A673 (cell line): ENCODE measurements around the gene BCR. TPM values are rescaled to one million over a fixed set of nuclear protein-coding genes. Genes with fewer than 3 reads are reported as not detected.

Experiments used
- BruUV-seq: library from RNA; stranded (reverse); fragments of 400-500 nt; replicated peaks from 2 replicates; lab custom pipeline; 2021; lab: Mats Ljungman, UMichigan
- CTCF ChIA-PET: fragments of 300-600 bp; sonication (Branson Sonifier 250); formaldehyde crosslinking; loops from one replicate; lab custom pipeline; 2022; ENCODE audit warnings: antibody characterized with exemption; lab: Charles Lee
- POLR2A ChIA-PET: fragments of 300-600 bp; sonication (Branson Sonifier 250); formaldehyde crosslinking; loops from one replicate; lab custom pipeline; 2022; ENCODE audit warnings: antibody characterized with exemption; ENCODE audit not compliant: low non-redundant PET; lab: Charles Lee
- DNase-seq: peaks from one replicate; pipeline ENCODE4 v3.0.0-alpha.2; 2015; ENCODE audit warnings: low spot score
- H3K27ac ChIP-seq: fragments of 200-600 bp; sonication (generic); 2 replicates; pipeline ENCODE4 v1.5.1; 2016; ENCODE audit warnings: mixed run types, low read depth, mild to moderate bottlenecking, mixed read lengths, antibody characterized with exemption, low read length; ENCODE audit not compliant: poor library complexity, severe bottlenecking
- H3K27me3 ChIP-seq: fragments of 200-600 bp; sonication (generic); replicated peaks from 2 replicates; pipeline ENCODE4 v1.6.1; 2017; ENCODE audit warnings: mixed run types, low read depth, mild to moderate bottlenecking, mixed read lengths, antibody characterized with exemption, low read length; ENCODE audit not compliant: insufficient read depth, poor library complexity
- H3K36me3 ChIP-seq: fragments of 200-600 bp; sonication (generic); 2 replicates; pipeline ENCODE4 v1.6.1; 2016; ENCODE audit warnings: mixed run types, mild to moderate bottlenecking, mixed read lengths, antibody characterized with exemption, low read length; ENCODE audit not compliant: insufficient read depth, poor library complexity, severe bottlenecking
- H3K4me1 ChIP-seq: fragments of 200-600 bp; sonication (generic); 2 replicates; pipeline ENCODE4 v1.6.1; 2017; ENCODE audit warnings: mixed run types, mild to moderate bottlenecking, mixed read lengths, antibody characterized with exemption, low read length; ENCODE audit not compliant: insufficient read depth, poor library complexity, severe bottlenecking
- H3K4me3 ChIP-seq: fragments of 200-600 bp; sonication (generic); 2 replicates; pipeline ENCODE4 v1.5.1; 2016; ENCODE audit warnings: low read depth, mixed run types, mild to moderate bottlenecking, mixed read lengths, low read length; ENCODE audit not compliant: poor library complexity, severe bottlenecking
- H3K9me3 ChIP-seq: fragments of 200-600 bp; sonication (generic); 2 replicates; pipeline ENCODE4 v1.6.1; 2016; ENCODE audit warnings: mixed run types, low read depth, mild to moderate bottlenecking, mixed read lengths, antibody characterized with exemption, low read length; ENCODE audit not compliant: poor library complexity, severe bottlenecking
- CTCF ChIP-seq: fragments of 300-800, 200-600 bp; sonication (generic); conservative IDR thresholded peaks from 2 replicates; pipeline ENCODE4 v1.5.1; 2017; ENCODE audit warnings: low read depth, mild to moderate bottlenecking, antibody characterized with exemption, low read length, moderate library complexity, mixed read lengths
- EZH2 ChIP-seq: fragments of 200-600 bp; sonication (generic); IDR thresholded peaks from 2 replicates; pipeline ENCODE4 v1.6.1; 2017; ENCODE audit warnings: borderline replicate concordance, low read depth, mild to moderate bottlenecking, mixed read lengths, antibody characterized with exemption, low read length; ENCODE audit not compliant: poor library complexity, severe bottlenecking
- intact Hi-C: fragments of 100-400 bp; cut with micrococcal nuclease; formaldehyde crosslinking; loops from one replicate; pipeline ENCODE4 v1.10.0; 2022; ENCODE audit not compliant: unreplicated experiment
- total RNA-seq: library from RNA; stranded (reverse); gene quantifications from 2 replicates; pipeline ENCODE4 v1.2.3, GENCODE V29; 2021

BCR gene
- total RNA-seq, 1 experiment from 2014 or later: 63.1 TPM

- Histone ChIP-seq H3K27me3 (no peaks in the 10 kb centered on the region), H3K4me1 (peaks cover 12% of the 10 kb centered on the region), H3K4me3 (no peak overlapping the region), H3K36me3 (peaks cover 11% of the 10 kb centered on the region), H3K9me3 (peaks cover 19% of the 10 kb centered on the region), H3K27ac (no peak overlapping the region)
- CTCF ChIA-PET: no interaction called here
- POLR2A ChIA-PET: no interaction called here
- no peak for DNase-seq
- TF ChIP-seq EZH2: no peak
- no TSS peak for BruUV-seq
- intact Hi-C loops: no loop called here
Measured at GRCh38 chr22:23231471-23232093, 51.3 kb downstream of the BCR start.

GRCh38 chr22:23232094-23232905, 52.0 kb downstream of the BCR start:
- POLR2A ChIA-PET: no interaction called here
- Histone ChIP-seq H3K36me3 (peaks cover 11% of the 10 kb centered on the region), H3K4me3 (no peak overlapping the region), H3K27me3 (no peaks in the 10 kb centered on the region), H3K4me1 (peaks cover 12% of the 10 kb centered on the region), H3K27ac (no peak overlapping the region), H3K9me3 (peaks cover 19% of the 10 kb centered on the region)
- no peak for TF ChIP-seq CTCF
- TF ChIP-seq EZH2: no peak
- intact Hi-C loops: no loop called here
- BruUV-seq: no TSS peak
- CTCF ChIA-PET: no interaction called here
- DNase-seq: no peak

- no peak for TF ChIP-seq EZH2
- TF ChIP-seq CTCF: no peak
- H3K27me3 ChIP-seq: no peaks in the 10 kb centered on the region
- CTCF ChIA-PET: no interaction called here
Measured at GRCh38 chr22:23233084-23233531, 52.8 kb downstream of the BCR start.

More at GRCh38 chr22:23233084-23233531, 52.8 kb downstream of the BCR start:
- no peak for DNase-seq
- Histone ChIP-seq H3K27ac (no peak overlapping the region), H3K4me1 (peaks cover 17% of the 10 kb centered on the region), H3K4me3 (no peak overlapping the region), H3K36me3 (peaks cover 11% of the 10 kb centered on the region), H3K9me3 (peaks cover 14% of the 10 kb centered on the region)
- intact Hi-C loops: no loop called here
- BruUV-seq: no TSS peak
- POLR2A ChIA-PET: no interaction called here
